ENCODE measurements around the gene SUPT7L. TPM values are rescaled to one million over a fixed set of nuclear protein-coding genes. Genes with fewer than 3 reads are reported as not detected.
A peak's percentile ranks its signal among the peaks of the same experiment; 100 is the strongest.

Gene SUPT7L
- total and polyA plus RNA-seq, 2 of the 4 experiments (the other 2 are of a cell fraction) = 16.7 to 33.4 TPM

DNA sequence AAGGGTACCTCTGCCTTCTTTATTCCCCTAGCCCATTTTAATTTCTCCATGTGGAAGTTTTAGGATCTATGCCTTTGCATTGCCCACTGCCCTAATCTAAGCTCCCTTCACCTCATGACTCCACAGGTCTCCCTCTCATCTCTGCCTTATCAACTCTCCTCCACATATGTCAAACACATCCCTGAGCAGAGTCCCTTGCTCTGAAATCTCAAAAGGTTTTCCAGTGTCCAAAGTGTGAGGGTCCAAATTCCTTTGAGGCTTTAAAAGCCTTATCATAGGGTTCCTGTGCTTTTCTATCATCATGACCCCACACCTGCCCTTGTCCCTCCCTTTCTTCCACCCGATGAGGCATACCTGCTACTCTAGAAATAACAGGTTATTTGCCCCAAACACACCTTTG lies 38.9 kb upstream of the SUPT7L start (continued):
- TF ChIP-seq, protein P1, sequence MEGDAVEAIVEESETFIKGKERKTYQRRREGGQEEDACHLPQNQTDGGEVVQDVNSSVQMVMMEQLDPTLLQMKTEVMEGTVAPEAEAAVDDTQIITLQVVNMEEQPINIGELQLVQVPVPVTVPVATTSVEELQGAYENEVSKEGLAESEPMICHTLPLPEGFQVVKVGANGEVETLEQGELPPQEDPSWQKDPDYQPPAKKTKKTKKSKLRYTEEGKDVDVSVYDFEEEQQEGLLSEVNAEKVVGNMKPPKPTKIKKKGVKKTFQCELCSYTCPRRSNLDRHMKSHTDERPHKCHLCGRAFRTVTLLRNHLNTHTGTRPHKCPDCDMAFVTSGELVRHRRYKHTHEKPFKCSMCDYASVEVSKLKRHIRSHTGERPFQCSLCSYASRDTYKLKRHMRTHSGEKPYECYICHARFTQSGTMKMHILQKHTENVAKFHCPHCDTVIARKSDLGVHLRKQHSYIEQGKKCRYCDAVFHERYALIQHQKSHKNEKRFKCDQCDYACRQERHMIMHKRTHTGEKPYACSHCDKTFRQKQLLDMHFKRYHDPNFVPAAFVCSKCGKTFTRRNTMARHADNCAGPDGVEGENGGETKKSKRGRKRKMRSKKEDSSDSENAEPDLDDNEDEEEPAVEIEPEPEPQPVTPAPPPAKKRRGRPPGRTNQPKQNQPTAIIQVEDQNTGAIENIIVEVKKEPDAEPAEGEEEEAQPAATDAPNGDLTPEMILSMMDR (conservative IDR thresholded peaks at IDR 0.05; ENCODE audit: low read depth, low read length) = no peak
- no peak for TF ChIP-seq MXI1 (IDR thresholded peaks at IDR 0.05; ENCODE audit: borderline replicate concordance, low read depth, low read length)

DNA sequence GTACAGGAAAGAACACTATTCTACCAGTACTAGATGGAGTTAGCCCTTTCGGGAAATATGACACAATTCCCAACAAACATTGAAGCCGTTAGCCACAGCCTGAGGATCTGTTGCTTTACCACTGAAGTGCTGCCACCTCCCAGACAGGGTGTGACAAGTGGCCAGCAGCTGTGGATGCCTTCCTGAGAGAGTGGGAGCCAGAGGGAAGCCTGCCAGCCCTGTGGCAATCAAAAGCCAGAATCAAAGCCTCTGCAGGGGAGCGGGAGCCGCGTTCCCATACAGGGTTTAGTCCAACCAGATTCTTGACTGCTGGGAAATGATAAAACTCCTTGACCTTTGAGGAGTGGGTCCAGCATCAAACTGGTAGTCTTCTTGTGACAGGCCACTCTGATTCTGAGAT lies 38.3 kb upstream of the SUPT7L start:
- Histone ChIP-seq H3K14ac (replicated peaks; ENCODE audit: low read depth, low read length) (no peak overlapping the region), H2AK9ac (replicated peaks; ENCODE audit: low read depth, low read length, poor library complexity) (no peak overlapping the region), H3K4me1 (ENCODE audit: control insufficient read depth, insufficient read depth, low read length) (peaks cover 18% of the 10 kb centered on the region), H2BK120ac (ENCODE audit: low read depth, low read length) (no peak overlapping the region), H3K79me1 (ENCODE audit: low read depth in 1 of 2, low read length in 2 of 2) (0 out of 4 replicates have a peak, but pooled peaks cover 0 to 6% of the 10 kb centered on the region in 2 experiments), H2BK20ac (ENCODE audit: low read depth, low read length) (0 out of 2 replicates have a peak overlapping the region, but pooled peaks have one; percentile 31), H4K20me1 (ENCODE audit: insufficient read depth, low read length) (no peaks in the 10 kb centered on the region), H3K36me3 (ENCODE audit: control insufficient read depth, insufficient read depth, low read length) (peaks cover 1% of the 10 kb centered on the region; the same call in 1 of the 2 replicates), H3K56ac (ENCODE audit: extremely low read depth, insufficient read depth, low read length) (no peak overlapping the region), H3K4me2 (ENCODE audit: low read depth, low read length) (no peak overlapping the region), H4K91ac (ENCODE audit: insufficient read depth, low read depth, low read length) (0 out of 2 replicates have a peak overlapping the region, but pooled peaks have one; percentile 2), H2BK5ac (ENCODE audit: low read depth, low read length, poor library complexity, severe bottlenecking) (no peak overlapping the region), H2AFZ (replicated peaks; ENCODE audit: low read length, poor library complexity) (no peak overlapping the region), H3K4me3 (ENCODE audit: insufficient read depth, low read depth, low read length) (no peak overlapping the region), H3K18ac (ENCODE audit: low read depth, low read length) (no peak overlapping the region), H3K9ac (ENCODE audit: low read depth, low read length) (no peak overlapping the region), H3K27me3 (ENCODE audit: control insufficient read depth, insufficient read depth, low read length) (no peaks in the 10 kb centered on the region), H4K5ac (ENCODE audit: low read depth, low read length) (no peak overlapping the region), H3K23ac (ENCODE audit: low read depth, low read length) (no peak overlapping the region), H3K9me3 (ENCODE audit: control insufficient read depth, insufficient read depth, low read length) (no peaks in the 10 kb centered on the region), H2BK15ac (ENCODE audit: low read depth, low read length) (no peak overlapping the region), H3K4ac (ENCODE audit: low read depth, low read length) (no peak overlapping the region), H4K8ac (ENCODE audit: low read depth in 2 of 2, low read length in 2 of 2) (no peak overlapping the region), H2AK5ac (ENCODE audit: low read depth, low read length) (0 out of 2 replicates have a peak overlapping the region, but pooled peaks have one; percentile 17), H3K9me1 (ENCODE audit: insufficient read depth, low read length) (peaks cover 10% of the 10 kb centered on the region; the same call in 1 of the 2 replicates), H3K27ac (ENCODE audit: insufficient read depth, low read length) (no peak overlapping the region)
- POLR2A ChIA-PET (ENCODE audit: unreplicated experiment) = no interaction called here
- dilution Hi-C loops (cut with HindIII; ENCODE audit: low sequenced_read_pairs, unreplicated experiment) = no loop called here
- CTCF ChIA-PET = no interaction called here
- TF ChIP-seq MXI1 (IDR thresholded peaks at IDR 0.05; ENCODE audit: borderline replicate concordance, low read depth, low read length) (no peak), CHD1 (IDR thresholded peaks at IDR 0.05; ENCODE audit: low read depth, low read length) (no peak), POLR2A (IDR thresholded peaks at IDR 0.05; ENCODE audit: low read depth, low read length) (no peak), BHLHE40 (IDR thresholded peaks at IDR 0.05; ENCODE audit: low read depth, low read length) (no peak), CEBPB (IDR thresholded peaks at IDR 0.05; ENCODE audit: low read depth, low read length) (no peak), RCOR1 (IDR thresholded peaks at IDR 0.05; ENCODE audit: insufficient replicate concordance, low read length) (no peak), FOS (IDR thresholded peaks at IDR 0.05; ENCODE audit: low read depth, low read length) (no peak), SMC3 (IDR thresholded peaks at IDR 0.05; ENCODE audit: low read depth, low read length) (no peak), RFX5 (IDR thresholded peaks at IDR 0.05; ENCODE audit: low read depth, low read length) (no peak), MAZ (IDR thresholded peaks at IDR 0.05; ENCODE audit: borderline replicate concordance, low read depth, low read length) (no peak), NFE2L2 (IDR thresholded peaks at IDR 0.05; ENCODE audit: low read depth, low read length) (no peak), MAFK (IDR thresholded peaks at IDR 0.05; ENCODE audit: low read depth, low read length) (no peak)
- TF ChIP-seq, protein P2, sequence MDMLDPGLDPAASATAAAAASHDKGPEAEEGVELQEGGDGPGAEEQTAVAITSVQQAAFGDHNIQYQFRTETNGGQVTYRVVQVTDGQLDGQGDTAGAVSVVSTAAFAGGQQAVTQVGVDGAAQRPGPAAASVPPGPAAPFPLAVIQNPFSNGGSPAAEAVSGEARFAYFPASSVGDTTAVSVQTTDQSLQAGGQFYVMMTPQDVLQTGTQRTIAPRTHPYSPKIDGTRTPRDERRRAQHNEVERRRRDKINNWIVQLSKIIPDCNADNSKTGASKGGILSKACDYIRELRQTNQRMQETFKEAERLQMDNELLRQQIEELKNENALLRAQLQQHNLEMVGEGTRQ (IDR thresholded peaks at IDR 0.05; ENCODE audit: low read depth, low read length) = no peak
- intact Hi-C loops (cut with micrococcal nuclease) = loop anchor here (5.0 to 10.0 kb wide), 3 partner anchors 256 to 863 kb away; no protein-coding TSS in a partner anchor
- no TSS peak for BruUV-seq (replicated peaks)
- WGBS, 2 experiments (ENCODE audit: extremely low coverage in 2 of 2, insufficient read length in 1 of 2) = 61% methylated on average over 3 of the region's 5 CpGs; no CpG with 5 or more reads in 1 of the 2 experiments
- no peak for DNase-seq
- in situ Hi-C loops (cut with MboI; ENCODE audit: low sequenced_read_pairs) = loop anchor here (5.0 kb wide), 1 partner anchor 706 kb away; no protein-coding TSS in a partner anchor
- no peak for ATAC-seq (ENCODE audit: low read depth)
